OCI-M1 (cell line): ENCODE data around the gene LRRC26.

ENCODE experiments used
- DNase-seq: peaks from one replicate; lab custom pipeline; 2025; lab: John Stamatoyannopoulos, UW

The LRRC26 gene

GRCh38 chr9:137169896-137170358 lies at the start of gene LRRC26:
TSS of gene LRRC26 (minus strand) at chr9:137170051. CDS start at chr9:137169943, 108 bp downstream.
- no peak for DNase-seq

- DNase-seq: peak; percentile 92
Measured at GRCh38 chr9:137218754-137219271, 49.0 kb upstream of the LRRC26 start.

GRCh38 chr9:137218212-137218753 lies 48.4 kb upstream of the LRRC26 start:
- DNase-seq: no peak

- DNase-seq: peak; percentile 86
Measured at GRCh38 chr9:137217276-137218211, 47.7 kb upstream of the LRRC26 start.

- DNase-seq: no peak
Measured at GRCh38 chr9:137216188-137216965, 46.5 kb upstream of the LRRC26 start.

GRCh38 chr9:137215196-137215986 lies 45.5 kb upstream of the LRRC26 start:
- DNase-seq: no peak

GRCh38 chr9:137214620-137215019 lies 44.8 kb upstream of the LRRC26 start:
- no peak for DNase-seq

- DNase-seq: no peak
Measured at GRCh38 chr9:137213160-137214060, 43.6 kb upstream of the LRRC26 start.

- no peak for DNase-seq
Measured at GRCh38 chr9:137212520-137212919, 42.7 kb upstream of the LRRC26 start.

- no peak for DNase-seq
Measured at GRCh38 chr9:137211532-137211931, 41.7 kb upstream of the LRRC26 start.

GRCh38 chr9:137206602-137207001 lies 36.8 kb upstream of the LRRC26 start:
- no peak for DNase-seq

- DNase-seq: peak; percentile 92
Measured at GRCh38 chr9:137205126-137206069, 35.5 kb upstream of the LRRC26 start, which contains the start of the genes NDOR1 and TMEM203. TSS of gene NDOR1 (plus strand) at chr9:137205700. CDS start at chr9:137205778, 78 bp downstream. TSS of gene TMEM203 (minus strand) at chr9:137205648. CDS start at chr9:137205414, 234 bp downstream.

GRCh38 chr9:137204731-137205125 lies 34.9 kb upstream of the LRRC26 start:
- no peak for DNase-seq

GRCh38 chr9:137202966-137203365 lies 33.1 kb upstream of the LRRC26 start:
- no peak for DNase-seq

- DNase-seq: no peak
Measured at GRCh38 chr9:137201205-137201868, 31.5 kb upstream of the LRRC26 start.

- peak; percentile 99 for DNase-seq
Measured at GRCh38 chr9:137200311-137201204, 30.7 kb upstream of the LRRC26 start, which contains the start of gene TPRN. TSS of gene TPRN (minus strand) at chr9:137200741. CDS start at chr9:137200711, 30 bp downstream.
